Motor neuron (in vitro differentiated cells): ENCODE data around the gene EFHC2. TPM values are rescaled to one million over a fixed set of nuclear protein-coding genes. Genes with fewer than 3 reads are reported as not detected.

Experiments
- ATAC-seq, 8 experiments: fragments of 200-7000 bp; cut with Tn5 transposase; replicated peaks in 6 of 8; 2 replicates each; pipeline ENCODE4 v1.8.0; 2021; ENCODE audit warnings: mild to moderate bottlenecking in 8 of 8, moderate library complexity in 8 of 8
- H3K27ac ChIP-seq, 2 donors: fragments of 250-450 bp; sonication (Bioruptor Pico); 2 replicates each; pipeline ENCODE4 v1.9.0; 2021; ENCODE audit warnings: antibody characterized with exemption in 2 of 2, mild to moderate bottlenecking in 2 of 2, moderate library complexity in 1 of 2
- H3K4me1 ChIP-seq, 2 donors: fragments of 250-450 bp; sonication (Bioruptor Pico); replicated peaks in 1 of 2; 2 replicates each; pipeline ENCODE4 v1.6.1; 2021; ENCODE audit warnings: antibody characterized with exemption in 2 of 2, mild to moderate bottlenecking in 2 of 2, moderate library complexity in 1 of 2
- H3K4me3 ChIP-seq, 5 donors: fragments of 250-450 bp; sonication (Bioruptor Pico); 2 replicates each; pipeline ENCODE4 v1.9.0; 2021; ENCODE audit warnings: antibody characterized with exemption in 5 of 5, mild to moderate bottlenecking in 5 of 5, moderate library complexity in 4 of 5
- WGBS, 10 experiments: fragments of 450-650 bp; shearing (Covaris generic); methylation state at CpG; one replicate each; pipeline ENCODE4 v1.0.0; 2022; 5-methylcytosine and 5-hydroxymethylcytosine counted together
- in situ Hi-C, 9 experiments: fragments of 400-800 bp; cut with MboI; loops; one replicate each; pipeline ENCODE4 v1.15.0; 2021; ENCODE audit warnings: low sequenced_read_pairs in 9 of 9, low pct_unique_long_range_greater_than_20kb in 2 of 9; ENCODE audit not compliant: unreplicated experiment in 9 of 9
- total RNA-seq, 8 experiments: library from RNA; unstranded; fragments of 300-600 nt; gene quantifications; 2 replicates each; pipeline versions ENCODE4 v1.2.3 to v1.2.4, GENCODE V29; 2022

EFHC2 gene
- total RNA-seq, 8 experiments from 2014 or later: 0.41 to 14.3 (median 0.92) TPM; not detected in 1

- H3K4me1 ChIP-seq: peaks cover 0 to 5% of the 10 kb centered on the region in 2 donors
- in situ Hi-C loops: no loop called here
- no peak overlapping the region for H3K4me3 ChIP-seq
- peak in 2 of 8 experiments; percentile 38 to 39 for ATAC-seq
- no peak overlapping the region for H3K27ac ChIP-seq
Observed at GRCh38 chrX:44157283-44157682, 186.2 kb downstream of the EFHC2 start.

GRCh38 chrX:44156726-44157125 is 186.7 kb downstream of the EFHC2 start:
- H3K27ac ChIP-seq: no peak overlapping the region
- ATAC-seq: peak in 1 of 8 experiments; percentile 54
- WGBS, 10 experiments: 39 to 100% (median 40%) methylated on average over 1 to 2 of the region's 3 CpGs; no CpG with 5 or more reads in 7 of the 10 experiments
- no peak overlapping the region for H3K4me3 ChIP-seq
- peaks cover 0 to 5% of the 10 kb centered on the region in 2 donors for H3K4me1 ChIP-seq
- in situ Hi-C loops: no loop called here

GRCh38 chrX:44155126-44155525 is 188.3 kb downstream of the EFHC2 start:
- no peak overlapping the region for H3K4me3 ChIP-seq
- H3K27ac ChIP-seq: no peak overlapping the region
- in situ Hi-C loops: no loop called here
- H3K4me1 ChIP-seq: peaks cover 0 to 5% of the 10 kb centered on the region in 2 donors
- peak in 5 of 8 experiments; percentile 34 to 74 (median 45) for ATAC-seq
- WGBS, 10 experiments: 0 to 100% (median 60%) methylated on average over 1 to 4 of the region's 4 CpGs; no CpG with 5 or more reads in 5 of the 10 experiments

- ATAC-seq: no peak
- Histone ChIP-seq H3K27ac (no peak overlapping the region), H3K4me1 (peaks cover 0 to 5% of the 10 kb centered on the region in 2 donors), H3K4me3 (no peak overlapping the region)
- WGBS, 10 experiments: 40 to 100% (median 80%) methylated on average over 1 of the region's 1 CpG; no CpG with 5 or more reads in 6 of the 10 experiments
- in situ Hi-C loops: no loop called here
Observed at GRCh38 chrX:44152852-44153251, 190.6 kb downstream of the EFHC2 start.

GRCh38 chrX:44147130-44147529 is 196.3 kb downstream of the EFHC2 start:
- 20 to 50% (median 31%) methylated on average over 1 to 3 of the region's 3 CpGs; no CpG with 5 or more reads in 6 of the 10 experiments for WGBS, 10 experiments

GRCh38 chrX:44144177-44144945 is 199.1 kb downstream of the EFHC2 start:
- in situ Hi-C loops: no loop called here
- H3K4me3 ChIP-seq: no peak overlapping the region
- H3K4me1 ChIP-seq: peaks cover 15 to 41% of the 10 kb centered on the region in 2 donors
- ATAC-seq: peak; percentile 24 to 92 (median 86)
- WGBS, 10 experiments: 0 to 40% (median 14%) methylated on average over 1 to 6 of the region's 8 CpGs; no CpG with 5 or more reads in 6 of the 10 experiments
- peak overlapping the region; percentile 76 to 84 for H3K27ac ChIP-seq

More at GRCh38 chrX:44147130-44147529, 196.3 kb downstream of the EFHC2 start:
- H3K27ac ChIP-seq: no peak overlapping the region
- in situ Hi-C loops: no loop called here
- H3K4me3 ChIP-seq: no peak overlapping the region
- no peak for ATAC-seq
- H3K4me1 ChIP-seq: peaks cover 15 to 41% of the 10 kb centered on the region in 2 donors

- peaks cover 15 to 41% of the 10 kb centered on the region in 2 donors for H3K4me1 ChIP-seq
- no peak for ATAC-seq
- in situ Hi-C loops: no loop called here
- H3K27ac ChIP-seq: no peak overlapping the region
- WGBS, 10 experiments: 93% methylated on average over 2 of the region's 3 CpGs; no CpG with 5 or more reads in 9 of the 10 experiments
- no peak overlapping the region for H3K4me3 ChIP-seq
Observed at GRCh38 chrX:44143061-44143602, 200.3 kb downstream of the EFHC2 start.

- H3K4me1 ChIP-seq: no peaks in the 10 kb centered on the region
- in situ Hi-C loops: no loop called here
- WGBS, 10 experiments: 33 to 86% (median 53%) methylated on average over 1 to 2 of the region's 2 CpGs; no CpG with 5 or more reads in 5 of the 10 experiments
- H3K27ac ChIP-seq: no peak overlapping the region
- no peak overlapping the region for H3K4me3 ChIP-seq
- ATAC-seq: no peak
Observed at GRCh38 chrX:44130189-44130588, 213.3 kb downstream of the EFHC2 start.

GRCh38 chrX:44113337-44113736 is 230.1 kb downstream of the EFHC2 start:
- Histone ChIP-seq H3K4me3 (no peak overlapping the region), H3K27ac (no peak overlapping the region), H3K4me1 (peaks cover 10 to 28% of the 10 kb centered on the region in 2 donors)
- WGBS, 10 experiments: 50% methylated on average over 2 of the region's 2 CpGs; no CpG with 5 or more reads in 9 of the 10 experiments
- ATAC-seq: peak in 5 of 8 experiments; percentile 58 to 96 (median 93)
- in situ Hi-C loops: no loop called here

- in situ Hi-C loops: no loop called here
- Histone ChIP-seq H3K4me3 (no peak overlapping the region), H3K4me1 (no peaks in the 10 kb centered on the region), H3K27ac (no peak overlapping the region)
- ATAC-seq: no peak
- 7 to 33% methylated on average over 2 of the region's 2 CpGs; no CpG with 5 or more reads in 8 of the 10 experiments for WGBS, 10 experiments
Observed at GRCh38 chrX:44106864-44107263, 236.6 kb downstream of the EFHC2 start.

- Histone ChIP-seq H3K27ac (no peak overlapping the region), H3K4me1 (no peaks in the 10 kb centered on the region), H3K4me3 (no peak overlapping the region)
- in situ Hi-C loops: no loop called here
- 15 to 100% (median 78%) methylated on average over 1 to 9 of the region's 12 CpGs; no CpG with 5 or more reads in 2 of the 10 experiments for WGBS, 10 experiments
- peak in 2 of 8 experiments; percentile 36 to 53 for ATAC-seq
Observed at GRCh38 chrX:44105228-44105913, 238.1 kb downstream of the EFHC2 start.

- WGBS, 10 experiments: 71% methylated on average over 1 of the region's 3 CpGs; no CpG with 5 or more reads in 9 of the 10 experiments
- H3K27ac ChIP-seq: no peak overlapping the region
- H3K4me1 ChIP-seq: no peaks in the 10 kb centered on the region
- no peak overlapping the region for H3K4me3 ChIP-seq
- ATAC-seq: no peak
- in situ Hi-C loops: no loop called here
Observed at GRCh38 chrX:44104699-44105098, 238.8 kb downstream of the EFHC2 start.

GRCh38 chrX:44101281-44101680 is 242.2 kb downstream of the EFHC2 start:
- no peak overlapping the region for H3K4me3 ChIP-seq
- no peak overlapping the region for H3K27ac ChIP-seq
- in situ Hi-C loops: no loop called here
- WGBS, 10 experiments: 0 to 48% (median 0%) methylated on average over 1 to 2 of the region's 3 CpGs; no CpG with 5 or more reads in 7 of the 10 experiments
- ATAC-seq: no peak
- no peaks in the 10 kb centered on the region for H3K4me1 ChIP-seq
